Astrocyte (in vitro differentiated cells and primary cell): ENCODE results near the gene ETV1. TPM values are rescaled to one million over a fixed set of nuclear protein-coding genes. Genes with fewer than 3 reads are reported as not detected.

Experiments
- DNase-seq: peaks from one replicate; pipeline ENCODE4 v3.0.0-alpha.2; 2010; ENCODE audit warnings: low read depth
- FAIRE-seq: peaks from 2 replicates; lab custom pipeline; 2011; peaks lifted over from hg19 to GRCh38; lab: Jason Lieb, UNC
- H2AFZ ChIP-seq: 2 replicates; pipeline ENCODE4 v1.6.0; 2012; ENCODE audit warnings: low read depth, low read length, inconsistent platforms
- H3K27ac ChIP-seq: 2 replicates; pipeline ENCODE4 v1.5.1; 2011; ENCODE audit warnings: low read depth, low read length, inconsistent platforms
- H3K27me3 ChIP-seq: 2 replicates; pipeline ENCODE4 v1.6.0; 2011; ENCODE audit warnings: low read length, inconsistent platforms; ENCODE audit not compliant: insufficient read depth
- H3K36me3 ChIP-seq: 2 replicates; pipeline ENCODE4 v1.5.1; 2011; ENCODE audit warnings: low read length, inconsistent platforms; ENCODE audit not compliant: insufficient read depth
- H3K4me1 ChIP-seq: 2 replicates; pipeline ENCODE4 v1.5.1; 2011; ENCODE audit warnings: low read length, inconsistent platforms; ENCODE audit not compliant: insufficient read depth
- H3K4me2 ChIP-seq: 2 replicates; pipeline ENCODE4 v1.6.0; 2012; ENCODE audit warnings: low read length, inconsistent platforms
- H3K4me3 ChIP-seq: 2 replicates; pipeline ENCODE4 v1.5.1; 2011; ENCODE audit warnings: low read depth, mild to moderate bottlenecking, low read length, inconsistent platforms; ENCODE audit not compliant: insufficient read depth
- H3K79me2 ChIP-seq: 2 replicates; pipeline ENCODE4 v1.6.0; 2012; ENCODE audit warnings: mild to moderate bottlenecking, low read length, inconsistent platforms; ENCODE audit not compliant: insufficient read depth
- H3K9ac ChIP-seq: 2 replicates; pipeline ENCODE4 v1.6.0; 2012; ENCODE audit warnings: mild to moderate bottlenecking, low read length, inconsistent platforms
- H3K9me3 ChIP-seq: 2 replicates; pipeline ENCODE4 v1.5.1; 2012; ENCODE audit warnings: low read depth, mild to moderate bottlenecking, low read length, inconsistent platforms; ENCODE audit not compliant: insufficient read depth
- H4K20me1 ChIP-seq: 2 replicates; pipeline ENCODE4 v1.6.0; 2012; ENCODE audit warnings: low read length, inconsistent platforms; ENCODE audit not compliant: insufficient read depth
- H3K27ac Mint-ChIP-seq: one replicate; pipeline ENCODE4 v1.8.0; 2021; ENCODE audit warnings: mild to moderate bottlenecking, mixed read lengths; ENCODE audit not compliant: unreplicated experiment
- H3K27me3 Mint-ChIP-seq: one replicate; pipeline ENCODE4 v1.8.0; 2021; ENCODE audit warnings: low read depth, mixed read lengths; ENCODE audit not compliant: unreplicated experiment
- H3K36me3 Mint-ChIP-seq: one replicate; pipeline ENCODE4 v1.8.0; 2021; ENCODE audit warnings: low read depth, mixed read lengths; ENCODE audit not compliant: unreplicated experiment
- H3K4me1 Mint-ChIP-seq: one replicate; pipeline ENCODE4 v1.8.0; 2021; ENCODE audit warnings: low read depth, mixed read lengths; ENCODE audit not compliant: unreplicated experiment
- H3K4me3 Mint-ChIP-seq: one replicate; pipeline ENCODE4 v1.8.0; 2021; ENCODE audit warnings: mild to moderate bottlenecking, moderate library complexity, mixed read lengths; ENCODE audit not compliant: unreplicated experiment
- H3K9me3 Mint-ChIP-seq: one replicate; pipeline ENCODE4 v1.8.0; 2021; ENCODE audit warnings: mild to moderate bottlenecking, mixed read lengths; ENCODE audit not compliant: unreplicated experiment
- CTCF ChIP-seq: IDR thresholded peaks from 2 replicates; pipeline ENCODE4 v1.5.1; 2011; ENCODE audit warnings: low read depth, mild to moderate bottlenecking, inconsistent platforms, low read length, moderate library complexity; ENCODE audit not compliant: insufficient read depth
- EZH2 ChIP-seq: IDR thresholded peaks from 2 replicates; pipeline ENCODE4 v1.6.1; 2012; ENCODE audit warnings: mild to moderate bottlenecking, low read length, inconsistent platforms; ENCODE audit not compliant: insufficient read depth
- total RNA-seq: library from RNA; stranded (reverse); gene quantifications from 2 replicates; pipeline ENCODE4 v1.2.1, GENCODE V29; 2021

Gene ETV1
- total RNA-seq, 1 donor from 2014 or later = 12.6 TPM

- H3K9me3 ChIP-seq = no peaks in the 10 kb centered on the region
- no peaks in the 10 kb centered on the region for H3K27me3 ChIP-seq
- DNase-seq (no peak), FAIRE-seq (no peak)
- no peak for TF ChIP-seq CTCF
- no peak for TF ChIP-seq EZH2
- no peaks in the 10 kb centered on the region for H4K20me1 ChIP-seq
- Mint-ChIP-seq H3K27me3 (no peaks in the 10 kb centered on the region), H3K4me1 (peaks cover 29% of the 10 kb centered on the region), H3K27ac (no peak overlapping the region), H3K36me3 (no peaks in the 10 kb centered on the region), H3K4me3 (no peak overlapping the region), H3K9me3 (peaks cover 3% of the 10 kb centered on the region)
- H3K9ac ChIP-seq = no peak overlapping the region
- H3K79me2 ChIP-seq = no peaks in the 10 kb centered on the region
- H3K27ac ChIP-seq = no peak overlapping the region
- H2AFZ ChIP-seq = no peak overlapping the region
- no peak overlapping the region for H3K4me3 ChIP-seq
- no peak overlapping the region for H3K4me2 ChIP-seq
- peaks cover 25% of the 10 kb centered on the region for H3K4me1 ChIP-seq
- H3K36me3 ChIP-seq = no peaks in the 10 kb centered on the region
Observed at GRCh38 chr7:13848681-13849131, 140.8 kb downstream of the ETV1 start.

GRCh38 chr7:13846386-13846785 lies 143.1 kb downstream of the ETV1 start:
- Histone ChIP-seq H3K9me3 (no peaks in the 10 kb centered on the region), H3K27ac (no peak overlapping the region), H2AFZ (no peak overlapping the region), H3K4me3 (no peak overlapping the region), H3K36me3 (no peaks in the 10 kb centered on the region), H3K4me2 (no peak overlapping the region), H3K27me3 (no peaks in the 10 kb centered on the region), H3K9ac (no peak overlapping the region), H3K4me1 (peaks cover 21% of the 10 kb centered on the region), H4K20me1 (no peaks in the 10 kb centered on the region), H3K79me2 (no peaks in the 10 kb centered on the region)
- no peaks in the 10 kb centered on the region for H3K9me3 Mint-ChIP-seq
- no peaks in the 10 kb centered on the region for H3K27me3 Mint-ChIP-seq
- no peak for TF ChIP-seq EZH2
- TF ChIP-seq CTCF = no peak
- H3K36me3 Mint-ChIP-seq = no peaks in the 10 kb centered on the region
- DNase-seq = no peak
- H3K4me3 Mint-ChIP-seq = no peak overlapping the region
- H3K4me1 Mint-ChIP-seq = peaks cover 18% of the 10 kb centered on the region
- FAIRE-seq = no peak
- no peak overlapping the region for H3K27ac Mint-ChIP-seq

GRCh38 chr7:13845601-13846000 lies 143.9 kb downstream of the ETV1 start:
- no peaks in the 10 kb centered on the region for H3K9me3 ChIP-seq
- TF ChIP-seq EZH2 (no peak), CTCF (no peak)
- H3K27me3 ChIP-seq = no peaks in the 10 kb centered on the region
- H3K4me1 Mint-ChIP-seq = peaks cover 12% of the 10 kb centered on the region
- no peaks in the 10 kb centered on the region for H3K79me2 ChIP-seq
- no peaks in the 10 kb centered on the region for H3K36me3 Mint-ChIP-seq
- no peak overlapping the region for H3K4me3 ChIP-seq
- no peak overlapping the region for H3K27ac ChIP-seq
- no peak for DNase-seq
- peaks cover 18% of the 10 kb centered on the region for H3K4me1 ChIP-seq
- no peak overlapping the region for H3K27ac Mint-ChIP-seq
- no peaks in the 10 kb centered on the region for H3K27me3 Mint-ChIP-seq
- no peak overlapping the region for H2AFZ ChIP-seq
- H3K4me2 ChIP-seq = no peak overlapping the region
- no peaks in the 10 kb centered on the region for H3K9me3 Mint-ChIP-seq
- H3K36me3 ChIP-seq = no peaks in the 10 kb centered on the region
- H4K20me1 ChIP-seq = no peaks in the 10 kb centered on the region
- H3K4me3 Mint-ChIP-seq = no peak overlapping the region
- no peak for FAIRE-seq
- H3K9ac ChIP-seq = no peak overlapping the region
